ENCODE data around the gene PHF2. TPM values are rescaled to one million over a fixed set of nuclear protein-coding genes. Genes with fewer than 3 reads are reported as not detected.

The PHF2 gene
- total and polyA plus RNA-seq, 2 of the 4 experiments (the other 2 are of a cell fraction), result 5.9 to 9.5 TPM

- no peak overlapping the region; a peak in 1 of 4 replicates for H4K8ac ChIP-seq (ENCODE audit: low read depth in 2 of 2, low read length in 2 of 2)
- H3K36me3 ChIP-seq (ENCODE audit: control insufficient read depth, insufficient read depth, low read length), result no peaks in the 10 kb centered on the region
- H3K27me3 ChIP-seq (ENCODE audit: control insufficient read depth, insufficient read depth, low read length), result no peaks in the 10 kb centered on the region
- H3K4me1 ChIP-seq (ENCODE audit: control insufficient read depth, insufficient read depth, low read length), result peaks cover 15% of the 10 kb centered on the region
- H3K9ac ChIP-seq (ENCODE audit: low read depth, low read length), result no peak overlapping the region
- no peak overlapping the region for H2AK5ac ChIP-seq (ENCODE audit: low read depth, low read length)
- no peak overlapping the region for H2BK20ac ChIP-seq (ENCODE audit: low read depth, low read length)
- no CpG with 5 or more reads among the region's 9 CpGs for WGBS, 2 experiments (ENCODE audit: extremely low coverage in 2 of 2, insufficient read length in 1 of 2)
- peaks cover 16% of the 10 kb centered on the region for H4K20me1 ChIP-seq (ENCODE audit: insufficient read depth, low read length)
- H3K4ac ChIP-seq (ENCODE audit: low read depth, low read length), result no peak overlapping the region
- ATAC-seq (ENCODE audit: low read depth), result no peak
- H3K4me3 ChIP-seq (ENCODE audit: insufficient read depth, low read depth, low read length), result no peak overlapping the region
- no peak overlapping the region for H2AK9ac ChIP-seq (replicated peaks; ENCODE audit: low read depth, low read length, poor library complexity)
- no peak overlapping the region for H4K5ac ChIP-seq (ENCODE audit: low read depth, low read length)
- DNase-seq, result no peak
- H3K56ac ChIP-seq (ENCODE audit: extremely low read depth, insufficient read depth, low read length), result no peak overlapping the region
- peaks cover 6% of the 10 kb centered on the region; the same call in 1 of the 2 replicates for H3K9me1 ChIP-seq (ENCODE audit: insufficient read depth, low read length)
- no TSS peak for BruUV-seq (replicated peaks)
- H2BK5ac ChIP-seq (ENCODE audit: low read depth, low read length, poor library complexity, severe bottlenecking), result no peak overlapping the region
- H3K9me3 ChIP-seq (ENCODE audit: control insufficient read depth, insufficient read depth, low read length), result no peaks in the 10 kb centered on the region
- dilution Hi-C loops (cut with HindIII; ENCODE audit: low sequenced_read_pairs, unreplicated experiment), result no loop called here
- POLR2A ChIA-PET (ENCODE audit: unreplicated experiment), result no interaction called here
- H3K79me1 ChIP-seq (ENCODE audit: low read depth in 1 of 2, low read length in 2 of 2), result peaks cover 13 to 49% of the 10 kb centered on the region in 2 experiments
- H3K23ac ChIP-seq (ENCODE audit: low read depth, low read length), result 0 out of 2 replicates have a peak overlapping the region, but pooled peaks have one; percentile 2
- H3K27ac ChIP-seq (ENCODE audit: insufficient read depth, low read length), result no peak overlapping the region
- H2BK120ac ChIP-seq (ENCODE audit: low read depth, low read length), result no peak overlapping the region
- H2BK15ac ChIP-seq (ENCODE audit: low read depth, low read length), result no peak overlapping the region
- H4K91ac ChIP-seq (ENCODE audit: insufficient read depth, low read depth, low read length), result no peak overlapping the region
- CTCF ChIA-PET, result interaction anchor here (0.6 kb wide), 2 partner anchors 117 to 722 kb away, joined by 4 read pairs; no protein-coding TSS in a partner anchor
- H3K14ac ChIP-seq (replicated peaks; ENCODE audit: low read depth, low read length), result no peak overlapping the region
- in situ Hi-C loops (cut with MboI; ENCODE audit: low sequenced_read_pairs), result loop anchor here (25.0 kb wide), 1 partner anchor 462 kb away; no protein-coding TSS in a partner anchor
- H3K4me2 ChIP-seq (ENCODE audit: low read depth, low read length), result no peak overlapping the region
- TF ChIP-seq BHLHE40 (IDR thresholded peaks at IDR 0.05; ENCODE audit: low read depth, low read length) (no peak), NFE2L2 (IDR thresholded peaks at IDR 0.05; ENCODE audit: low read depth, low read length) (no peak), RFX5 (IDR thresholded peaks at IDR 0.05; ENCODE audit: low read depth, low read length) (no peak), RCOR1 (IDR thresholded peaks at IDR 0.05; ENCODE audit: insufficient replicate concordance, low read length) (no peak), FOS (IDR thresholded peaks at IDR 0.05; ENCODE audit: low read depth, low read length) (no peak), USF2 (IDR thresholded peaks at IDR 0.05; ENCODE audit: low read depth, low read length) (no peak), CEBPB (IDR thresholded peaks at IDR 0.05; ENCODE audit: low read depth, low read length) (no peak), MAZ (IDR thresholded peaks at IDR 0.05; ENCODE audit: borderline replicate concordance, low read depth, low read length) (no peak)
- H2AFZ ChIP-seq (replicated peaks; ENCODE audit: low read length, poor library complexity), result no peak overlapping the region
- H3K18ac ChIP-seq (ENCODE audit: low read depth, low read length), result no peak overlapping the region
- intact Hi-C loops (cut with micrococcal nuclease), result no loop called here
Observed at GRCh38 chr9:93574091-93574899, 2.1 kb upstream of the PHF2 start.
